Kasumi-1 (cell line): ENCODE data around the gene PCGF2.

Experiments used
- DNase-seq, 2 experiments: peaks; one replicate each; lab custom pipeline; 2025; lab: John Stamatoyannopoulos, UW

PCGF2 gene

GRCh38 chr17:38719289-38719942 lies 28.7 kb downstream of the PCGF2 start:
- no peak for DNase-seq

GRCh38 chr17:38717139-38717745 lies 30.9 kb downstream of the PCGF2 start:
- no peak for DNase-seq

- DNase-seq = no peak
Measured at GRCh38 chr17:38716368-38717005, 31.6 kb downstream of the PCGF2 start.

- DNase-seq = no peak
Measured at GRCh38 chr17:38715216-38715943, 32.8 kb downstream of the PCGF2 start.

GRCh38 chr17:38713456-38714075 lies 34.6 kb downstream of the PCGF2 start:
- DNase-seq = no peak

- no peak for DNase-seq
Measured at GRCh38 chr17:38712593-38712992, 35.5 kb downstream of the PCGF2 start.

- DNase-seq = peak in 1 of 2 experiments; percentile 30
Measured at GRCh38 chr17:38711792-38712571, 36.2 kb downstream of the PCGF2 start.

- no peak for DNase-seq
Measured at GRCh38 chr17:38710985-38711384, 37.2 kb downstream of the PCGF2 start.

GRCh38 chr17:38710604-38710962 lies 37.6 kb downstream of the PCGF2 start:
- DNase-seq = no peak

GRCh38 chr17:38709864-38710603 lies 38.1 kb downstream of the PCGF2 start:
- no peak for DNase-seq

- DNase-seq = no peak
Measured at GRCh38 chr17:38709104-38709820, 38.9 kb downstream of the PCGF2 start.

- DNase-seq = no peak
Measured at GRCh38 chr17:38707678-38708351, 40.3 kb downstream of the PCGF2 start.

- DNase-seq = no peak
Measured at GRCh38 chr17:38706505-38707216, 41.5 kb downstream of the PCGF2 start.

GRCh38 chr17:38705803-38706504 lies 42.2 kb downstream of the PCGF2 start:
- DNase-seq = no peak

GRCh38 chr17:38705523-38705802 lies 42.7 kb downstream of the PCGF2 start:
- DNase-seq = no peak

- peak; percentile 55 for DNase-seq
Measured at GRCh38 chr17:38704606-38705522, 43.3 kb downstream of the PCGF2 start, which contains the start of gene MLLT6. Gene MLLT6 (plus strand): TSS chr17:38705273. CDS start chr17:38705633, 360 bp downstream.
